Central memory CD4-positive, alpha-beta T cell (primary cell): ENCODE results near the gene RASA3.
"Not testable (repeated sequence)": the region's sequence is repeated elsewhere in the genome, so short reads cannot be mapped to it uniquely, and the experiment has no call there.

Source experiments
- DNase-seq: peaks from one replicate; pipeline ENCODE4 v3.0.0; 2022

RASA3 gene

GRCh38 chr13:113997845-113998751, 134.3 kb downstream of the RASA3 start:
- DNase-seq, result no peak

GRCh38 chr13:113996912-113997745, 135.3 kb downstream of the RASA3 start:
- no peak for DNase-seq

GRCh38 chr13:113996081-113996911, 136.1 kb downstream of the RASA3 start:
- DNase-seq, result no peak

GRCh38 chr13:113995051-113995601, 137.3 kb downstream of the RASA3 start:
- no peak for DNase-seq

- DNase-seq, result no peak
Measured at GRCh38 chr13:113992276-113993005, 140.0 kb downstream of the RASA3 start.

- DNase-seq, result no peak
Measured at GRCh38 chr13:113991676-113992179, 140.7 kb downstream of the RASA3 start.

GRCh38 chr13:113991191-113991669, 141.2 kb downstream of the RASA3 start:
- no peak for DNase-seq

GRCh38 chr13:113990321-113990837, 142.0 kb downstream of the RASA3 start:
- no peak for DNase-seq

- no peak for DNase-seq
Measured at GRCh38 chr13:113989585-113990300, 142.7 kb downstream of the RASA3 start.

- not testable (repeated sequence) for DNase-seq
Measured at GRCh38 chr13:113988859-113989258, 143.6 kb downstream of the RASA3 start.

GRCh38 chr13:113982296-113982661, 150.1 kb downstream of the RASA3 start:
- DNase-seq, result no peak

- no peak for DNase-seq
Measured at GRCh38 chr13:113981611-113982295, 150.7 kb downstream of the RASA3 start.

GRCh38 chr13:113981194-113981605, 151.2 kb downstream of the RASA3 start:
- DNase-seq, result no peak

- DNase-seq, result no peak
Measured at GRCh38 chr13:113980489-113981064, 151.8 kb downstream of the RASA3 start.

GRCh38 chr13:113979791-113980471, 152.5 kb downstream of the RASA3 start:
- DNase-seq, result no peak

GRCh38 chr13:113978741-113979481, 153.5 kb downstream of the RASA3 start:
- no peak for DNase-seq

- no peak for DNase-seq
Measured at GRCh38 chr13:113977976-113978375, 154.4 kb downstream of the RASA3 start.
